NOMO-1 treated with dmso at 0.1 percent for 144 hours (cell line): ENCODE results near the gene DCN.
A peak's percentile ranks its signal among the peaks of the same experiment; 100 is the strongest.
"Not testable (repeated sequence)": the region's sequence is repeated elsewhere in the genome, so short reads cannot be mapped to it uniquely, and the experiment has no call there.

Source experiments
- DNase-seq: peaks from one replicate; lab custom pipeline; 2025; ENCODE audit not compliant: unreplicated experiment; lab: John Stamatoyannopoulos, UW

The DCN gene

DNA sequence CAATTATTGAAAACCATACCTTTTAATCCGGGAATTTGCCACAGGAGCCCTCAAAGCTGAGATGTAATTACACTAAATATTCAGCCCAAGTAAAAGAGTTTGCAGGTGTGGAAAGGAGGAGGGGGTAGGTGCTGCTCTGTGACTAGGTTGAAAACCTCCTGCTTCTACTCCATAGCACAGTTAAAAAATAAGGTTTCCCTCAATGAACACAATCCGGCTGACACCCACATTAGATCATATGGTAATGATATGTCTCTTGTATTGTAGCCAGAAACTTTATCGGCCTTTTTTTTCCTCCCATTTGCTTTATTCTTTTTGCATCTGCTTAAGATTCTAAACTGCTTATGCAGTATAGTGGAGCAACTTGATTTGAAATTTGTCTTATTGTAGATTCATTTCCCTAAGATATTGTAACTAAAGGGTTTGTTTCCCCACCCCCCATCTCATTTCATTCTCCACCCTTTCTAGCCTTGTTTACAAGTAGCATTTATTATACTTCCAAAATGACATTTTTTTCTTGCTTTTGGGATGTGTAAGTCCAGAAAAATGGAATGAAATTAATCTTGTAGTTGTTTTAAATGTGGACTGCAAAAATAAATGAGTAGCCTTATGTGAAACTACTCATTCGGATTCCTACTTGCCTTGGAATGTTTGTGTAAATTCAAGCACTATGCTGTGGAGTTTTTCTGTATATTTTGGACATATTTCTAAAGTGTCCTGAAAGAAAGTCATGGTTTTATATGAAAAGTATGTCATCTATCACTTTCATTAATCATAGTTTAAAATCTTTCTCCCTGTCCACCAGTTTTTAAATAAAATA is at the start of gene DCN:
TSS of gene DCN (minus strand) at position 182 of the 820 bp plus-strand sequence. CDS start 4,265 bp downstream, outside the sequence.
- DNase-seq = no peak

DNA sequence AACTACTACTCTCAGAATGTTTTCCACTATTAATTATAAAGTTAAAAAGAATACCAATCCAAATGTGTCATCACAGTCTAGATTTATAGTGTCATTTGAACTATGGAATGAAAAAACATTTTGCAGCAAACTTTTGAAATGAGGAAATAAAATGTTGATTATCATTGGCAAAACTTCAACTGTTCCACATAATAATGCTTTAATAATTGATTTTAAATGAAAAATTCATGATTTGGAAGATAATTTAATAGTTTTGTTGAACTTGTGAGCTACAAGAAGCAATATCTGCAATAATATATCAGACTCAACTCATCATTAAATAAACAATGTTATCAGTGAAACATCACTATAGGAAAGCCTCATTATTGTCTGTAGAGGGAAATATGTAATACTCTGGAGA is 48.2 kb upstream of the DCN start:
- DNase-seq = no peak

GRCh38 chr12:91226951-91227350 is 44.3 kb upstream of the DCN start:
- DNase-seq = no peak

GRCh38 chr12:91225316-91225715 is 42.7 kb upstream of the DCN start:
- DNase-seq = peak; percentile 8

DNA sequence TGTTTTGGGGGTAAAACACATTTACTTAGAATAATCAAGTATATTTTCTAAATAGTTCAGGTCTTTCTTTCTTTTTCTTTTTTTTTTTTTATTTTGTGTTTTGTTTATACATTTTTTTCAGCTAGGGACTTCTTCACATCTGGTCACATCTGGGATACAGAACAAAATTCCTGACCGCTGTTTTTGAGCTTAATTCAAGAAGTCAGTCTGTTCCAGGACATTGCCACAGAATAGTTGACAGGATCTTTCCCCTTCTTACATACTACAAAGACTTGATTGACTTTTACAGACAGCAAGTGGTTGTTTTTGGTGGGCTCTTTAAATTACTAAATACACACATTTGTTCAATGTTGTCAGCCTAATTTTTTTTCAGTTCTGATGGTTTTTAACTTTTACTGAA is 41.8 kb upstream of the DCN start:
- DNase-seq = no peak

GRCh38 chr12:91222746-91223145 is 40.1 kb upstream of the DCN start:
- no peak for DNase-seq

DNA sequence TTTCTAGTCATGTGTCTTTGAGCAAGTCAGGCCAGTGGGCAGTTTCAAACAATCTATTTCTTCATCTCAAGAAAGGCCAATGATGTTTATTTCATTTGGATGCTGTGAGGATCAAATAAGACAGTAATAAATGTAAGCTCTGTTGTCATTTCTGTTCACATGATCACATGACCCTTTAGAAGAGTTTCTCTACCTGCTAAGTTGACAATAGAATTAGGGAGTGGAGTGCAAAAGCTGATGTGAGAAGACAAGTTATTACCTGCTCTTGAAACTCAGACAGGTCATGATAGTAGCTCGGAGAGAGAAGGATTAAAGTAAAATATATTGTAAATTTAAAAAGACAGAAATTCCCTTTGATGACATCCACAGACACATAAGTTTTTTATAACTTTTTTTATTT is 37.3 kb upstream of the DCN start:
- DNase-seq = no peak

GRCh38 chr12:91219511-91219910 is 36.9 kb upstream of the DCN start:
- no peak for DNase-seq

- DNase-seq = no peak
Observed at GRCh38 chr12:91216871-91217270, 34.3 kb upstream of the DCN start.

DNA sequence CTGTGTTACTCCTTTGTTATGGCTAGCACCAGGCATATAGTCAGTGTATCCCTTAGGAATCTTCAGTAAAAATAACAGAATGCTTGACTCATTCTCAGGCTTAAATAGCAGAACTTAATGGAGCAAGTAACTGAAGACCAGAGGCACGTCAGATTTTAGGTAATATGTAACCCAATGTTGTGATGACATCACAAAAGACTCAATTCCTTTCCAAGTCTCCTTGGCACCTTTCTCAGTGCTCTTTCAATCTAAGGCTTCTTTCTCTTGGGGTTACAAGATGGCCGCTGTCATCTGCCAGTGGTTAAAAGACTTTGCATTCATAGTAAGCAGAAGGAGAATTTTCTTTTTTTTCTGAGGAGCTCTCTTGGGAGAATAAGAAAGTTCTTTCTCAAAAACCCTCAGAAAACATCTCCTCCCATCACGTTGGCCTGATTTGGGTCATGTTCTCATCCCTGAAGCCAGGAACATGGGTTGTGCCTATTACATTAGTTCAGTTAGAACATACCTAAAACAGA is 33.4 kb upstream of the DCN start:
- DNase-seq = no peak

GRCh38 chr12:91211866-91212265 is 29.2 kb upstream of the DCN start:
- no peak for DNase-seq

GRCh38 chr12:91210618-91211017 is 28.0 kb upstream of the DCN start:
- no peak for DNase-seq

- DNase-seq = no peak
Observed at GRCh38 chr12:91210144-91210543, 27.5 kb upstream of the DCN start.

- not testable (repeated sequence) for DNase-seq
Observed at GRCh38 chr12:91207301-91207700, 24.7 kb upstream of the DCN start.

GRCh38 chr12:91205811-91206210 is 23.2 kb upstream of the DCN start:
- peak; percentile 46 for DNase-seq

DNA sequence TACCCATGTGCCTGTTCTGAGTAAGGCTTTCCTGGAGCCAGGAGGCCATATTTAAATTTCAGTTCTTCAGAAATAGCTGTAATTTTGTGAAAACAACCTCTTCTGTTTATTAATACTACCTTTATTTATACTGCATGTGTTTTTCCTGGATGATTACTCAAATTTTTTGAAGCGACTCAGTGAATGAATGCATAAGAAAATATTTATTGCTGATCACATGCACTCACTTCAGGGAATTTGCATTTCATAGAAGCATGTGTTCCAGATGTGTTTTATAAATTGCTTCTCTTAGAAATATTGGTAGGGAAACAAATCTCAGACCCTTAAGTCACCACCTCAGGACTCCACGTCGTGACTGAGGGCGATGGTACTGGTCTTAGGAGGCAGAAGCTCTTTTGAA is 21.8 kb upstream of the DCN start:
- no peak for DNase-seq

- no peak for DNase-seq
Observed at GRCh38 chr12:91203610-91204009, 21.0 kb upstream of the DCN start.

DNA sequence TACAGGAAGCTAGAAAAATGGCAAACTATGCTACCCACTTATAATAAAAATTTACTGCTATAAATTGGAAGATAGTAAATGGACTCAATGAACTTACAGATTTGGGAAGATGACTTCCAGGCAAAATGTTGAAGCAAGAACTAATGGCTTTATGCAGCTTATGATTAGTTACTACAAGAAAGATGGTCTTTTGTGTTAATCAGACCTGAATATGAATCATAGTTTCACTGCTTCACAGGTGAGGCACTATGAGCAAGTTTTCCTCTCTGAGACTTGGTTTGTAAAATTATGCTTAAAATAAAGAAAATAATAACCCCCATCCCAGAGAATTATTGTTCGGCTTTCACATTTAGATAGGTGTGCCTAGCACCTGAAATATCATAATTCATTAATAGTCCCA is 19.8 kb upstream of the DCN start:
- no peak for DNase-seq

GRCh38 chr12:91196436-91196835 is 13.8 kb upstream of the DCN start:
- no peak for DNase-seq

DNA sequence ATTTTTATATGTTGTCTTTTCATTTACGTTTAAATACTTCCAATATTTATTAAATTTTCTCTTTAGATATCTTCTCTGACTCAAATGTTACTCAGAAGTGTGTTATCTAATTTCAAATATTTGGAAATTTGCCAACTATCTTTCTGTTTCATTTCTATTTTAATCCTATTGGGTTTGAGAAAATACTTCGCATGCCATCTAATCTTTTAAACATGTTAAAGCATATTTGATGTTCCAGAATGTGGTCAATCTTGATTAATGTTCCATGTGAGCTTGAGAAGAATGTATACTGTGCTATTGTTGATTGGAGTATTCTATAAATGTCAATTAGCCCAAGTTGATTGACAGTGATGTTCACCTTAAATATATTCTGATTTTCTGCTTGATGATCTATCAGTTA is 11.9 kb upstream of the DCN start:
- no peak for DNase-seq

DNA sequence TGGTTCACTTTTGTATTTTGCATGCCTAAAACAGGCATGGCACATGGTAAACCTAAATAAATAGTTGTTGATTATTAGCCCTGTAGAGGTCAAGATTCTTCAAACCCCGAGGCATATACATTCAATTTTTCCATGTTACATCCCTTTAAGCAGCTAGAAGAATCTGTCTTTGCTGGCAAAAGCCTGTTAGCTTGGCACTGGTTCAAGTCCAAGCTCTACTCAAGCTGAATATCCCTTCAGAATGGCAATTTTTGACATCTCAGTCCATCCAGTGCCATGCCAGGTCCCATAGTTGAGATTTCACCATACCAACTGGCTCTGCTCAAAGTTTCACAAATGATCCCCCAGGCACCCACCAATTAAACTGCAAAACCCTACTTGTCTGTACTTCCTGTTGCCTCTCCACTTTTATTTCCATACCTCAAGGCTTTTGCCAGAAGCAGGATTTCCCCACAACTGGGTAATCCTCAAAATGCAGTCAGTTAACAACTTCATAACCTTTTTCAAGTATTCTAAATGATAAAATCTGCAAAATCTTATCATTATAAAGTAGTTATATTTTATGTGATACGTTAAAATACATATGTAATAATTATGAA is 9.0 kb upstream of the DCN start:
- no peak for DNase-seq

DNA sequence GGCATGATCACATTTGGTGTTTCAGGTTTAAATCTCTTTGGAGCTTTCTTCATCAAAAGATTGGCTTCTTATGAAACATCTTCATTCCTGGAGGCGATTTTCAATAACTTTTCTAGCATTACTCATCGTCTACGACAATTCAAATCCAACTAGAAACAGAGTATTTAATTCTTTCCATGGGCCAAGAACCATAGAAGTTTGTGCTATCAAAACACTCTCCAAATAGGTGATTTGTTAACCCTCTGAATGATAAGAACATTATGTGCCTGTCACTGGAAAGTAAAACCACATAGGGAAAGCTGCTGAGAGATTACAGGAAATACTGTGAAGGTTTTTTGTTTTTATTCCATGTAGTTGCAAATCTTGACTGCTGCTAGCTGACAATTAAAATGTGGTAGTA is 6.9 kb upstream of the DCN start:
- DNase-seq = no peak

DNA sequence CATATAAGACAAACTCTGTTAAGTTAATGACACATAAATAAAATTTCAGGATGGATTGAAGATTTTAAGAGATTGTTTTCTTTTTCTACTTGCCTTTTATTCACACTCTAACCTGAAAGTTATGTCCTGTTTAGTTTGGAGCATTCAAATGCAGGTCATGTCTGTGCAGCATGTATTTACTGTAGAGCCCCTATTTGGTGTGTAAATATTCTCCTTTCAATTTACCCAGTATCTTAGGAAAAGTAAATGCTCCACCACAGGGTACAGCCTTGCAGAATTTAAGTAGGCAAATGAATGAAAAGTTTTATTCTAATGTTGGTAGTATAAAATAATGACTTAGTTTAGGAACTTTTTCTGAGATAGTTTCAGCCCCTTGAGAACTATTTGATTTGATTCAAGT is 6.2 kb upstream of the DCN start:
- no peak for DNase-seq
